HG02852 (cell line): Measurements from ENCODE around the gene PCBP3.

ENCODE experiments used
- ATAC-seq: cut with Tn5 transposase; IDR thresholded peaks from one replicate; pipeline ENCODE4 v1.9.1; 2021; ENCODE audit warnings: mild to moderate bottlenecking, moderate library complexity; ENCODE audit not compliant: unreplicated experiment

PCBP3 gene

DNA sequence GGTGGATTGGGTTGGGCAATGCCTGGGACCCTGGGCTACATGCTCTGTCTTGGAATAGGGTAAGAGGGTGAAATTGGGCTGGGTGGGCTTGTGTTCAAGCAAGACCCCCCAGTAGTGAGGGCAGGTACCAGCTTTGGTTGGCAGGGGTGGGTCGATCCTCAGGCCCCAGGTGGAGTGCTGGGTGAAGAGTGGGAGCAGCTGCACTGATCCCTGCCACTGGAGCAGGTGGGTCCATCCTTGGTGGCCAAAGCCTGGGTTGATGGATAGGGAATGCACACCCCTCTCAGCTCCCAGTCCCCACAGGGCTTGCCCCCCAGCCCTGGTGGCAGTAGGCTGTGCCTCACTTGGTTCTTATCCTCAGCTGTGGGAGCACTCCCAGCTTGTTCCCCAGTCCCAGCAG lies 135.2 kb downstream of the PCBP3 start:
- no peak for ATAC-seq

DNA sequence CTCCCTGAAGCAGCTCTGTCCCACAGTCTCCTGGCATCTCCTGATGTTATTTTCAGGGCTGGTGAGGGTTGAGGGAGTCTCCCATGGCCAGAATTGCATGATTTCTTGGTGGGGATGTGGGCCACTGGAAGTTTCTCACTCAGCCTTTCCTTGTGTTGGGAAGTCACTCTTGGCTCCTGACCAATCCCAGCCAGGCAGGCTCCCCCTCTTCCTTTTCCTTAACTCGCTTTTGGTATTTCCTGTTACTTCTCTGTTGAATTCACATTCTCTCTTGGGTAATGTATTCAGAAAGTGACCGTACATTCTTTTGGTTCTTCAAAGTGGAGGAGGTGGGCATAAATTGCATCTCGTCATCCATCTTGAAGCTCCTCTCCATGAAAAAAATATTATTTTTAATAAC lies 135.7 kb downstream of the PCBP3 start:
- ATAC-seq, result no peak

DNA sequence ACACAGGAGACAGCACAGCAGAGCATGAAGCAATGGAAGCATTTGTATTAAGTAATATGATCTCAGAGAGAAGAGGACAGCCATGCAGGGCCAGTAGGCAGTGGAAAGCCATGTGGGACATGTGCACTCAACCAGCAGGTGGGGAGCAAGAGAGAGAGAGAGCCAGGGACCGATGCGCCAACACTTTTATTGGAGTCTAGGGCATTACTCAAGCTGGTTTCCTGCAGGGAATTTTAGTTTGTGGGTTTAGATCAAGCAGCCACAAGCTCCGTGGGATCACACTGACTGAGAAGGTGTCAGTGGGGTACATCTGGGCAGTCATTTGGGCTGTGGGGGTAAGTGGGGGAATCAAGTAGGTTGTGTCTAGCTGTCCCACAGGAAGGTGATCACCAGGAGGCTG lies 137.1 kb downstream of the PCBP3 start:
- no peak for ATAC-seq

DNA sequence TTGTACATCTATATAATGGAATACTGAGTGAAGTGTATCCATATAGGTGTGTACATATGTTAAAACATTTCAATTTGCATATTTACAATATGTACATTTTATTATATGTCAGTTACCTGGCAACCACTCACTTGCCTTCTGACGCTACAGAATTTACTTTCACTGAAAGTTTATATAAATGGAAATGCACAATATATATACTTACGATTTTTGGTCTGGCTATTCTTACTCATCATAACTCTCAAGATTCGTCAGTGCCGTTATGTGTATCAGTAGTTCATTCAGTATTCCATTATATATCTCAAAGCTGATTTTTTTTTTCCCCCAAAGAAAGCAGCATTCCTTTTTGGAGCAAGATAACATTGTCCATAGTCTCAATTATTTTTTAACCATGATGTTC lies 138.2 kb downstream of the PCBP3 start:
- no peak for ATAC-seq

DNA sequence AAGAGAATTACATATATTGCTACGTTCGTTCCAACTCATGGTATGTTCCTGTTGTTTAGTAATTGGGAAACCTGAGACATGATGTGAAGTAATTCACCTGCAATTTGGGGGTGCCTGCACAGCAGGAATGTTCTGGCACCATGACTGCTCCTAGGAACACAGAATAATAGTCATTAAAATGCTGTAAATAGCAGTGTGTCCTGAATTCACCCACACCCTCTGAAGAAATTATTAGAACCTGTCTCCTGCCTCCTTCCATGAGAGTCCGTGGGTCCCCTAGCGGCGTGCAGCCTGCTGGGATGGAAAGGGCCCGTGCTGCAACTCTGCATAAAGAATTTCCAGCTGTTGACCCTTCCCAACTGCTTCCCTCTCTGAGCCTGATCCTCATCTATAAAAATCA lies 143.1 kb downstream of the PCBP3 start:
- no peak for ATAC-seq

DNA sequence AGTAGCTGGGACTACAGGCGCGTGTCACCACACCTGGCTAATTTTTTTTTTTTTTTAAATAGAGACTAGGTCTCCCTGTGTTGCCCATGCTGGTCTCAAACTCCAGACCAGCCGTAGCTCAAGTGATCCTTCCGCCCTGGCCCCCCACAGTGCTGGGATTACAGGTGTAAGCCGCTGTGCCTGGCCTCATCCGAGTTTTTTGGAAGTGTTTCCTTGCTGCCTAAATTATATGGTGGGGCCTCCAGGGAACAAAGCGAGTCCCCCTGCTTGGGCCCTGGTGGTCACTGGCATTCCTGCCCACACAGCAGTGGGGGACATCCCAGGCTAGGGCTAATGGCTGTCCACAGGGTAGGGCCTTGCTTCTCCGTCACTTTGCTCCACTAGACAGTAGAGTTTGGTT lies 143.8 kb downstream of the PCBP3 start:
- no peak for ATAC-seq

DNA sequence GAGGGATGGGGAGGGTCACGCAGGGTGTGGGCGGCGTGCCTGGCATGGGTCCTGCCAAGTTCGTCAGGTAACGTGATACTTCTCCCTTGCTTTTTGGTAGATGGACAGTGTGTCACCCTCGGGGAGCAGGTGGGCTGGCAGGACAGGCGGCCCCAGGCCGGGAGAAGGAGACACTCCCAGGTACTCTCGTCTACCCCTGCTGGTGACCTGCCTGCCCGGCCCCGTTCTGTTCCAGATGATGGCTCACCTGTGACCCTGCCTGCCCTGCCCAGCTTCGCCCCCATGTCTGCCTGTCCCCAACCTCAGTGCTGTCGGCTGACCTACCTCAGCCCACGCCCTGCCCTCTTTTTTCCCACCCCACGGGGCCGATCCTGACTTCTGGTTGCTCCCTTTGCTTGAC lies 144.7 kb downstream of the PCBP3 start:
- ATAC-seq, result no peak

DNA sequence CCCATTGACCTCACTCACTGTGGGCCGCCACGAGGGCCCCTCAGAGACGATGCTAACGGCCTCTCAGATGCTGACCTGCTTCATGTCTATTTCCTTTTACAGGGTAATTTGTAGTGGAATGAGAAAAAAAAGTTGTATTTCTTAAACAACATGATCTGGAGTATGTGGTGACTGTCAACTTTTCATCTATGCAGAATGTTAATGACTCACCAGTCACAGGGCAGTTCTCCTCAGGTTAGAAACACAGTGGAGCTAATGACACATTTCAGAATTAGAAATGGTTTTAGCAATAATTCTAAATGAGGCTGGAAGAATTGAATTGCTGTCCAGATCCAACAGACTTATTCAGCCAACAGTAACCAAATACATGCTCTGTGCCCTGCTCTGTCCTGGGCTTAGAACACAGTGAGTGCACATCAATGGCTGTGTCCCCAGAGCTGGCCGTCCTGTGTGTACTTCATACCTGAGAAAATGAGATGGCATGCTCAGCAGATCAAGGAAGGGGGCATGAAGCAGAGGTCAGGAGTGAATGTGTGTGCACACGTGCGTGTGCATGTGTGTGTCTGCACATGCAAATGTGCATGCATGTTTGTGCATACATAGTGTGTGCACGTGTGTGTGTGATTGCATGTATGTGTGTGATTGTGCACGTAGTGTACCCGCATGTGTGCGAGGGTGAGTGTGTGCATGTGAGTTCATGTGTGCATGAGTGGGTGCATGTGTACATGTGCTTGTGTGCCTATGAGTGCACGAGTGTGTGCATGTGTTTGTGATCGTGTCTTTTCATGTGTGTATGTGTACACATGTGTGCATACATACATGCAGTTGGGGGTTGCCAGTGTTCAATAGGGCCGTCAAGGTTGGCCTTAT lies 145.3 kb downstream of the PCBP3 start:
- ATAC-seq, result no peak

DNA sequence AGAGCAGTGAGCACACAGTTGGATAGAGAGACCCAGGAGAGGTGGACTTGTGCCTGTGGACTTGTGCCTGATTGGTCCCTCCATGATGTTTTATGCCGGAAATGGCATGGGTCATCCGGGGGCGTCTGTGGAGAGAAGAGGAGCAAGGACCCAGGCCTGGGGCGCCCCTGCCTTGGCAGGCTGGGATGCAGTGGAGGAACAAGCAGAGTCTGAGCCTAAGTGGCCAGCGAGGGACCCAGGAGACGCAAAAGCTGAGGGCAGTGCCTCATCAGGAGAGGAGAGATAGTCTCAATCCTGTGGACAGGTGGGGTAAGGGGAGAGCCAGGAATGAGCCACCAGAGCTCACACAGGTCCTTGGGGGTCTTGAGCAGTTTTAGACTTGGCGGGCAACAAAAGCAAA lies 146.9 kb downstream of the PCBP3 start:
- ATAC-seq, result no peak

DNA sequence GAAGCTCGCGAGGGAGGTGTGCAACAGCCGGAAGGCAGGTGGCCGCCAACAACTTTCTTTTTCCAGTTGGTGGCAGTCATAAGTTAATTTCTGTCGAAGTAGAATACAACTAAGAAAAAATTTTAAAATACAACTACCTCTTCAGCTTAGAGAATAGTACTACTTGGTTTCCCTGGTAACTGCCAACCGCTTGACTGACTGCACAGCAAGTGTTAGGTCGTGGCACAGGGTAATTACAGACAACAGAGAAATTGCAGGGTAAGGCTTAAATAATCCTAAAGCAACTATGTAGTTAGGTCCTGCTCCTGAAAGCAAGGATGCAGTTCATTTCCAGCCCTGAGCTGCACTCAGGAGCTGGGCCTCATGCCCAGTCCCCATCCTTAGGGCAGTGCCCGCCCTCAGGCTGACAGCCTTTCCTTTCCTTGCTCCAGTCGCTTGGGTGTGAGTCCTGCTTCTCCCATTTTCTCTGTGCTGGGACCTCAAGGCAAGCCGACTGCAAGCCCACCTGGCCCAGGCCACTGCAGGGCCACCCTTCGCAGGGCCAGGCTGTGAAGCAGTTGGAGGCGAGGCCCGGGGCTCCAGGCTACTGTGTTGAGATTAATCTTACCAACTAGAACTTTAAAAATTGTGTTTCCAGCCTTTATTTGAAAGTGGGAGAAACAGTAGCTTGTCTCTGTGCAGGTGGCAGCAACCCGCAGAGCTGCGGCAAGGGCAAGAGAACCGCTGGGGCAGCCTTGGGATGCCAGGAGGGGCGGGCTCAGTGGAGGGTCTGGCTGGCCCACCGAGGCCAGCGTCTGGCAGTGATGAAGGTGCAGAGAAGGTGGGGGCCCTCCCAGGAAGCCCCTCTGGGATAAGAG lies 148.3 kb downstream of the PCBP3 start:
- ATAC-seq, result no peak

DNA sequence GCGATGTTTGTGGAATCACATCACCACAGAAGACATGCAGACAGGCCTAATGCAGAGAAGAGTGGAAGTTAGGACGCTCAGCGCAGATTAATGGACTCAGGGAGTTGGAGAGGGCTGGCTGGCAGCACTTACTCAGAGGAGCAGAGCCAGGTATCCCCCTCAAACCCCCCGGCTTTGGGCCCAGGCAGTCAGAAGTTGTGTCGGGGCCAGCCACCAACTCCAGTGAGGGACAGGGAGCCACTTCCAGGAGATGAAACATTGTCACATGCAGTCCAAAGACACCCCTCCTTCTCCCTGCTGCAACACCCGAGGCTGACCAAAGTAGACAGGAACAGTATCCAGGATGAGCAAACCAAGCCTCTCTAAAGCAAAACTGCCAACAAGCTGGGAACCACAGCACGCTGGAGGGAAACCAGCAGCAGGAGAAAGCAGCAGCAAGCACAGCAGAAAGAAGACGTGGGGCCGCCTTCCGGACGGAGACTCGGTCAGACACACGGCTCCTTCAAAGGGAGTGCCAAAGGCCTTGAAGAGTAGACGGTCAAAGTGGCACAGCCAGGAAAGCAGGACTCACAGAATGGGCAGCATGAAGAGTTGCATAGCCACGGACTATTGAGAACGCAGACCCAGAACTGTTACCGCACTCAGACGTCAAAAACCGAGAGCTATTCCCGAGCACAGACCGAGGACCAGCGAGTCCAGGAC lies 149.3 kb downstream of the PCBP3 start:
- no peak for ATAC-seq

DNA sequence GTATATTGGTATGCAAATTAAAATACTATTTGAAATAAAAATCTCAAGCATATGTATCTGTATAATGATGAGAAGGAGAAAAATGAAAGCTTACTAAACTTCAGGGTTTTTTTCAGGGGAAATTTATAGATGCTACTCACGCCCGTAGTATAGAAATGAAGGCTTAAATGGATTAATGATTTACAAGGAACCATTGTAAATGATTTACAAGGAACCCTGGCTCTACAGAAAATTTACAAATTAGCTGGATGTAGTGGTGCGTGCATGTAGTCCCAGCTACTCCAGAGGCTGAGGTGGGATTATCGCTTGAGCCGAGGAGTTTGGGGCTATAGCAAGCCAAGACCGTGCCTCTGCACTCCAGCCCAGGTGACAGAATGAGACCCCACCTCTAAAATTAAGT lies 150.5 kb downstream of the PCBP3 start:
- ATAC-seq, result no peak

DNA sequence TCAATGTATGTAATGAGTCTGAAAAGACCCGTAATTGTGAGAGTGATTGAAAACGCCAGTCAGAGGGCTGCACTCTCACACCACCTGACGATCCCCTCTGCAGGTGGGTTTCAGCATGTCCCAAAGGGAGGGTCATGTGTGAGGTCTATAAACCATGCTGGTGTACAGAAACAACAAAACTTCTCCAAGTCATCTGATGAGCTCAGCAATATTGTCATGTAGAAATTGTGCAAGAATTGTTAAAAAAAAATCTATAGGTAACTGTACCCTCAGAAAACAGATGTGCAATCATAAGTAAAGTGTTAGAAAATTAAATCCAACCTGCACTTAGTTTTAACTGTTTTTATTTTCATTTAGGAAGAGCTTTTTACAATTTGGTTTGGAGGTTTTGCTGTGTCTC lies 152.5 kb downstream of the PCBP3 start:
- no peak for ATAC-seq

DNA sequence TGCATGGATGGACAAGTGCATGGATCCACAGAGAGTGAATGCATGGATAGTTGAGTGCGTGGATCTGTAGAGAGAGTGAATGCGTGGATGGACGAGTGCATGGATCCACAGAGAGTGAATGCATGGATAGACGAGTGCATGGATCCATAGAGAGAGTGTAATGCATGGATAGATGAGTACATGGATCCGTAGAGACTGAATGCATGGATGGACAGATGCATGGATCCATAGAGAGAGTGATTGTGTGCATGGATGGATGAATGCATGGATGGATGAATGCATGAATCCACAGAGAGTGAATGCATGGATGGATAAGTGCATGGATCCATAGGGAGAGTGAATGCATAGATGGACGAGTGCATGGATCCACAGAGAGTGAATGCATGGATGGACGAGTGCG lies 153.8 kb downstream of the PCBP3 start:
- ATAC-seq, result no peak

DNA sequence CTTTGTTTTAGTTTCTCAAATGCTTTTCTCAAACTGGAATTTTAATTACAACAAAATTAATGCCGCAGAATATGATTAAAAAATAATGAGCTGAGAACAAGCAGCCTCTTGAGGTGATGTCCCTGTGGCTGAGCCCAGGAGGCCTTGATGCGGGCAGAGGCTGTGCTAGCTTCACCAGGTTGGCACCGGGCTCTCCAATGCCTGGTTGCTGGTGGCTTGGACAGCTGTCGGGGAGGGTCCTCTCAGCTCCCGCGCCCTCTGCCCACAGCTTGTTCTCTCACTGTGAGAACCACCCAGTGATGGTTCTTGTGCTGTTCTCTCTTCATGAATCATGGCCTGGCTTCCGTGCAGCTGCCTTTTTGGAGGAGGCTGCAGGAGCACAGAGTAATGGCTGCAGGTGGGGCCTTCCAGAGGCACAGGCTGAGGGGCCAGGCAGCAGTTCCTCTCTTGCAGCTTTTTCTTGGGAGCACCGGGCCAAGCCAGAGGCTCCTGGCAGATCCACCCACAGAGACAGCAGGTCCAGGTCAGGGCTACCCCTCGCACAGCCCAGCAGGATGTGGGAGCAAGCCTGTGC lies 156.3 kb downstream of the PCBP3 start:
- ATAC-seq, result no peak

DNA sequence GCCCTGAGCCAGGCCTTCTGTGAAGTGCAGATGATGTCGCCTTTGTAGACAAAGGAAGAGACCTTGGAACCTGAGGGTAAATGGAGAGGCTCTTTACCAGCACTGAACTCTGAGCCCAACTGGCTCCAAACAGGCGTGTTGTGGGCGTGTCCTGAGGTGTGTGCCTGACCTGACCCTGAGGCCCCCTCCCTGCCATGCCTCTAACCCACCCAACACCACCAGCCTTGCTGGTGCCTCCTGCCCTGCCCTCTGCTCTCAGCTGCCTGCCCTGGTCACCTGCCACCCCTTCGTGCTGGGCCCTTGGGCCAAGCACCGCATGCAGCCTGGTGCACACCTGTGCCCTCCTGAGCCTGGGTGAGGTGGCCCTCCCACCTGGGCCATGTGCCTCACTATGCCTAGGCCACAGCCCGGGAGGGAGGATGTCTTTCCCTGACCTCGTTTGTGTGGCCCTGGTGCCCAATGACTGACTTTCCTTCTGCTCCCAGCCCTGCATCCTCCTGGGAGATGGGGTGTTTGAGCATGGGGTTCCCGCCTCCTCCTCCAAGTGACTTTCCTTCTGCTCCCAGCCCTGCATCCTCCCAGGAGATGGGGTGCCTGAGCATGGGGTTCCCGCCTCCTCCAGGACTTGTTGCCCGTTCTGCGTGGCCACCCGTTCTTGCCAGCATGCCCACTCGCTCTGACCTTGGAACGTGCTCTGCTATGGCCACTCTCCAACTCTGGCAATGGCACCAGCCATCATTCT lies 157.0 kb downstream of the PCBP3 start:
- no peak for ATAC-seq

DNA sequence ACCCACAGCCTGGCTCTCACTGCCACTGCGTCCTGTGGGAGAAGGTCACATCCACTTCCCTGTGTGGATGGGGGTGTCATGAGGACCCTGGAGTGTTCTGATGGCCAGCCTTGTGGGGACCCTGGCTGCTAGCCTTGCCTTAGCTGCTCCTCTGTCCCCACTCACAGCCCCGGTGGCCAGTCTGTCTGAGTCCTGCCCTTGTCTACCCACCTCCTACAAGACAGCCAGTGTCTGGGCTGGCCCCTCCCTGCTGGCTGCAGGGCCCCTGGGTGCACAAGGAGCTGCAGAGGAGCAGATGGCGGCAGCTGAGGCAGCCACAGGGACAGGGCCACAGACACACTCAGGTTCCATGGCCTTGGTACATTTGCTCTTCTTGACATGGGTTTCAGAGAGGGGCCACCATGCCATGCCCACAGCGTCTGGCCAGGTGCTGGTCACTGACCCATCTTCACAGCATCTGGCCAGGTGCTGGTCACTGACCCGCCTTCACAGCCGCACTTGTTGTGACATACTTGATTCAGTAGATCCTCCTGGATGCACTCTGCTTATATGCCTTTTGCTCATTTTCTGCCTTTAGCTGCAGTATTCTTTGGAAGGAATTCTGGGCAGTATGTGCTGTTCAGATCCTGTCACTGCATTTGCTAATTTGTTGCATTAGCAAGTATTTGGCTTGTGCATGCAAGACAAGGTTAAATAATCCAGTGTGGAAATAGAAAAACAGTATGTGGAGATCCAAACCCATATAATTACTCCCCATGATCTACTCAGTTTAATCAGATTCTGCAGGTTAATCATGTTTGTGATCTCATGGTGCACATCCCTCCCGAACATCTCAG lies 157.8 kb downstream of the PCBP3 start:
- ATAC-seq, result no peak

DNA sequence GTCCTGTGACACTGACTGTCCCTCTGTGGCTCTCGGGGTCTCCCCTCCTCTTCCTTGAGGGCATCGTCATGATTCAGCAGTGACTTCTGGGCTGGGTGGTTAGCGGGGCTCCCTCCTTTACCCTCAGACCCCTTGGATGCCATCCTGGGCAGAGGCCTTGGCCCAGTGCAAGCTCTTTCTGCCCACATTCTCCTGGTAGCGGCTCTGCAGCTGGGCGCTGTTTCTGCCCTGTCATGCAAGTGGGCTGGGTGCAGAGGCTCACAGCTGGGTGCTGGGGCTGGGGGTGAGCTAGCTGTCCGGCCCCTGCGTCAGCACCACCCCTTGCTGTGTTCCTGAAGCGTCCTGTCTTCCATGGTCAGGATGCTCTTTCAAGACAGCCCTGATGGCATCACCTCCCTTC lies 158.5 kb downstream of the PCBP3 start:
- ATAC-seq, result no peak

DNA sequence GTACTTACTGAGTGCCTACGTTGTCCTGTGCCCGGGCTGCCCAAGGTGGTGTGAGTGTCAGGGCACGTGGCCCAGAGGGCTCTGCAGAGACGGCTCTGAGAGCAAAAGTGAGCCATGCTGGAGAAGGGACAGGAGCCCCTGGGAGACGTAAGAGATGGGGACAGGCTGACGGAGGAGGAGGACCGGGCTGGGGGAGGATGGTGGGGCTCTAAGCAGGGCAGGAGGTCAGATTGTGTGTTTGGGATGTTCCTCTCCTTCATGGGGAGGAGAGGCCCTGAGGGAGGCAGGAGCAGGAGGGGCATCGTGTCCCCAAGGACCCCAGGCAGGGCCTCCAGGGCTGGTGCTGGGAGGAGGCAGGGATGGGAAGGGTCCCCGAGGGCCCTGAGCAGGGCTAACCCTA lies 158.9 kb downstream of the PCBP3 start:
- ATAC-seq, result no peak
